GM18873 (cell line): ENCODE data around the gene TPSAB1.

Experiments
- ATAC-seq: cut with Tn5 transposase; IDR thresholded peaks from one replicate; pipeline ENCODE4 v1.9.1; 2021; ENCODE audit warnings: mild to moderate bottlenecking, moderate library complexity, moderate number of reproducible peaks; ENCODE audit not compliant: unreplicated experiment, low FRiP score

The TPSAB1 gene

GRCh38 chr16:1279945-1280589 lies 39.6 kb downstream of the TPSAB1 start:
- ATAC-seq, result no peak

GRCh38 chr16:1280783-1281182 lies 40.3 kb downstream of the TPSAB1 start:
- no peak for ATAC-seq

GRCh38 chr16:1281517-1281916 lies 41.0 kb downstream of the TPSAB1 start:
- ATAC-seq, result no peak

GRCh38 chr16:1282324-1282973 lies 41.9 kb downstream of the TPSAB1 start:
- no peak for ATAC-seq

GRCh38 chr16:1283296-1283695 lies 42.8 kb downstream of the TPSAB1 start:
- no peak for ATAC-seq

- no peak for ATAC-seq
These were observed 43.6 kb downstream of the TPSAB1 start for GRCh38 chr16:1283996-1284616.

- ATAC-seq, result no peak
These were observed 45.4 kb downstream of the TPSAB1 start for GRCh38 chr16:1285669-1286512.

GRCh38 chr16:1286513-1287094 lies 46.1 kb downstream of the TPSAB1 start:
- ATAC-seq, result no peak

GRCh38 chr16:1287982-1288670 lies 47.6 kb downstream of the TPSAB1 start:
- ATAC-seq, result no peak

GRCh38 chr16:1288813-1289476 lies 48.4 kb downstream of the TPSAB1 start:
- no peak for ATAC-seq

GRCh38 chr16:1289477-1289866 lies 49.0 kb downstream of the TPSAB1 start:
- ATAC-seq, result no peak

- ATAC-seq, result no peak
These were observed 49.6 kb downstream of the TPSAB1 start for GRCh38 chr16:1290063-1290501.

- no peak for ATAC-seq
These were observed 50.5 kb downstream of the TPSAB1 start for GRCh38 chr16:1290860-1291575.

GRCh38 chr16:1291576-1291974 lies 51.1 kb downstream of the TPSAB1 start:
- ATAC-seq, result no peak
